D721Med (cell line): ENCODE results near the gene RPS19BP1.
A peak's percentile ranks its signal among the peaks of the same experiment; 100 is the strongest.

Experiments
- DNase-seq: peaks from one replicate; pipeline ENCODE4 v3.0.0; 2011; ENCODE audit warnings: low spot score; ENCODE audit not compliant: insufficient read length
- FAIRE-seq: peaks from 2 replicates; lab custom pipeline; 2011; peaks lifted over from hg19 to GRCh38; lab: Jason Lieb, UNC
- CTCF ChIP-seq: IDR thresholded peaks from 2 replicates; pipeline ENCODE4 v1.5.1; 2012; ENCODE audit warnings: mild to moderate bottlenecking, control low read depth; ENCODE audit not compliant: insufficient read depth; ENCODE audit errors: missing control alignments

The RPS19BP1 gene

GRCh38 chr22:39494471-39495120 is 38.0 kb downstream of the RPS19BP1 start:
- no peak for TF ChIP-seq CTCF
- FAIRE-seq (no peak), DNase-seq (no peak)

- no peak for DNase-seq
- FAIRE-seq, result no peak
- TF ChIP-seq CTCF, result no peak
These were observed 38.8 kb downstream of the RPS19BP1 start for GRCh38 chr22:39493759-39494158.

GRCh38 chr22:39492186-39492585 is 40.4 kb downstream of the RPS19BP1 start:
- TF ChIP-seq CTCF, result no peak

GRCh38 chr22:39491696-39492095 is 40.9 kb downstream of the RPS19BP1 start:
- no peak for DNase-seq
- FAIRE-seq, result no peak
- no peak for TF ChIP-seq CTCF

More at GRCh38 chr22:39492186-39492585, 40.4 kb downstream of the RPS19BP1 start:
- FAIRE-seq (no peak), DNase-seq (no peak)

- no peak for TF ChIP-seq CTCF
- DNase-seq, result no peak
- FAIRE-seq, result no peak
These were observed 41.4 kb downstream of the RPS19BP1 start for GRCh38 chr22:39490966-39491680.

GRCh38 chr22:39490135-39490798 is 42.3 kb downstream of the RPS19BP1 start:
- FAIRE-seq (no peak), DNase-seq (peak; percentile 70)

More at GRCh38 chr22:39490135-39490798, 42.3 kb downstream of the RPS19BP1 start:
- no peak for TF ChIP-seq CTCF
